ENCODE results near the gene FBXO30.

FBXO30 gene

GRCh38 chr6:145844933-145845540 is 30.4 kb upstream of the FBXO30 start:
- H3K36me3 ChIP-seq, result no peaks in the 10 kb centered on the region
- H3K4me2 ChIP-seq, result no peak overlapping the region
- no peak overlapping the region for H3K4me3 ChIP-seq
- H3K9me3 ChIP-seq (replicated peaks in 1 of 11), result no peaks in the 10 kb centered on the region
- TF ChIP-seq Cebpa-rat (IDR thresholded peaks at IDR 0.05), result no peak
- peaks cover 0 to 13% (median 3%) of the 10 kb centered on the region in 10 experiments; a peak in 7 of 20 replicates for H3K4me1 ChIP-seq
- no peak overlapping the region for H3K9ac ChIP-seq
- no peaks in the 10 kb centered on the region for H4K20me1 ChIP-seq
- no peaks in the 10 kb centered on the region for H3K27me3 ChIP-seq
- H3K27ac ChIP-seq, result no peak overlapping the region

GRCh38 chr6:145842693-145843546 is 28.3 kb upstream of the FBXO30 start:
- Histone ChIP-seq H3K9me3 (replicated peaks in 1 of 11) (no peaks in the 10 kb centered on the region), H3K27me3 (no peaks in the 10 kb centered on the region), H3K36me3 (no peaks in the 10 kb centered on the region), H3K4me1 (peaks cover 0 to 12% (median 0%) of the 10 kb centered on the region in 10 experiments; a peak in 5 of 20 replicates), H4K20me1 (no peaks in the 10 kb centered on the region), H3K27ac (no peak overlapping the region), H3K4me3 (no peak overlapping the region), H3K9ac (no peak overlapping the region), H3K4me2 (peak overlapping the region in 3 of 11 experiments; percentile 15 to 34 (median 33); a peak in 4 of 22 replicates)
- no peak for TF ChIP-seq Cebpa-rat (IDR thresholded peaks at IDR 0.05)

- Histone ChIP-seq H3K4me2 (no peak overlapping the region), H3K9ac (no peak overlapping the region), H3K27me3 (no peaks in the 10 kb centered on the region), H3K4me1 (peaks cover 0 to 12% (median 0%) of the 10 kb centered on the region in 10 experiments; a peak in 5 of 20 replicates), H3K27ac (no peak overlapping the region), H3K4me3 (no peak overlapping the region), H4K20me1 (no peaks in the 10 kb centered on the region), H3K36me3 (no peaks in the 10 kb centered on the region), H3K9me3 (replicated peaks in 1 of 11) (no peaks in the 10 kb centered on the region)
- TF ChIP-seq Cebpa-rat (IDR thresholded peaks at IDR 0.05), result no peak
Observed at GRCh38 chr6:145841668-145842067, 27.1 kb upstream of the FBXO30 start.

DNA sequence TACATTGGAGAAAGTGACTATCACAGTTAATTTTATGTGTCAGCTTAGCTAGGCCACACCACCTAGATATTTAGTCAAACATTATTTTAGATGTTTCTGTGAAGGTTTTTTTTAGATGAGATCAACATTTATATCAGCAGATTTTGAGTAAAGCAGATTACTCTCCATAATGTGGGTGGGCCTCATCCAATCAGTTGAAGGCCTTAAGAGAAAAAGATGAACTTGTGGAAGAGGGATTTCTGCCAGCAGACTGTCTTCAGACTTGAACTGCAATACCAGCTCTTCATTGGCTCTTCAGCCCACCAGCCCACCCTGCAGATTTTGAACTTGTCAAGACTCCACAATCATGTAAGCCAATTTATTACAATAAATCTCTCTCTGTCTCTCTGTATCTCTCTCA is 25.1 kb upstream of the FBXO30 start:
- H3K27ac ChIP-seq, result no peak overlapping the region
- TF ChIP-seq Cebpa-rat (IDR thresholded peaks at IDR 0.05), result no peak
- H3K4me1 ChIP-seq, result peaks cover 0 to 20% (median 0%) of the 10 kb centered on the region in 10 experiments; a peak in 6 of 20 replicates
- H4K20me1 ChIP-seq, result no peaks in the 10 kb centered on the region
- no peaks in the 10 kb centered on the region for H3K36me3 ChIP-seq
- no peak overlapping the region for H3K4me2 ChIP-seq
- no peaks in the 10 kb centered on the region for H3K27me3 ChIP-seq
- no peaks in the 10 kb centered on the region for H3K9me3 ChIP-seq (replicated peaks in 1 of 11)
- no peak overlapping the region for H3K4me3 ChIP-seq
- H3K9ac ChIP-seq, result no peak overlapping the region

- H3K4me3 ChIP-seq, result no peak overlapping the region
- H3K27ac ChIP-seq, result no peak overlapping the region
- H3K27me3 ChIP-seq, result no peaks in the 10 kb centered on the region
- H4K20me1 ChIP-seq, result no peaks in the 10 kb centered on the region
- TF ChIP-seq Cebpa-rat (IDR thresholded peaks at IDR 0.05), result no peak
- H3K36me3 ChIP-seq, result no peaks in the 10 kb centered on the region
- no peak overlapping the region for H3K4me2 ChIP-seq
- H3K9ac ChIP-seq, result no peak overlapping the region
- H3K4me1 ChIP-seq, result peaks cover 0 to 20% (median 0%) of the 10 kb centered on the region in 10 experiments; a peak in 6 of 20 replicates
- H3K9me3 ChIP-seq (replicated peaks in 1 of 11), result no peaks in the 10 kb centered on the region
Observed at GRCh38 chr6:145838305-145838704, 23.7 kb upstream of the FBXO30 start.

- Histone ChIP-seq H3K4me1 (peaks cover 0 to 8% (median 0%) of the 10 kb centered on the region in 10 experiments; a peak in 5 of 20 replicates), H3K4me3 (no peak overlapping the region), H3K9me3 (replicated peaks in 1 of 11) (no peaks in the 10 kb centered on the region), H3K27me3 (no peaks in the 10 kb centered on the region), H4K20me1 (no peaks in the 10 kb centered on the region), H3K27ac (no peak overlapping the region), H3K4me2 (no peak overlapping the region), H3K9ac (no peak overlapping the region), H3K36me3 (no peaks in the 10 kb centered on the region)
- TF ChIP-seq Cebpa-rat (IDR thresholded peaks at IDR 0.05), result no peak
Observed at GRCh38 chr6:145836772-145837171, 22.2 kb upstream of the FBXO30 start.

GRCh38 chr6:145836170-145836569 is 21.6 kb upstream of the FBXO30 start:
- Histone ChIP-seq H3K4me1 (peaks cover 0 to 8% (median 0%) of the 10 kb centered on the region in 10 experiments; a peak in 5 of 20 replicates), H3K9ac (no peak overlapping the region), H3K27me3 (no peaks in the 10 kb centered on the region), H3K4me2 (peak overlapping the region in 4 of 11 experiments; percentile 6 to 32 (median 14); a peak in 7 of 22 replicates), H4K20me1 (no peaks in the 10 kb centered on the region), H3K4me3 (no peak overlapping the region), H3K9me3 (replicated peaks in 1 of 11) (no peaks in the 10 kb centered on the region), H3K36me3 (no peaks in the 10 kb centered on the region), H3K27ac (0 out of 22 replicates have a peak overlapping the region, but pooled peaks of 1 of the 11 experiments have one; percentile 3)
- no peak for TF ChIP-seq Cebpa-rat (IDR thresholded peaks at IDR 0.05)

DNA sequence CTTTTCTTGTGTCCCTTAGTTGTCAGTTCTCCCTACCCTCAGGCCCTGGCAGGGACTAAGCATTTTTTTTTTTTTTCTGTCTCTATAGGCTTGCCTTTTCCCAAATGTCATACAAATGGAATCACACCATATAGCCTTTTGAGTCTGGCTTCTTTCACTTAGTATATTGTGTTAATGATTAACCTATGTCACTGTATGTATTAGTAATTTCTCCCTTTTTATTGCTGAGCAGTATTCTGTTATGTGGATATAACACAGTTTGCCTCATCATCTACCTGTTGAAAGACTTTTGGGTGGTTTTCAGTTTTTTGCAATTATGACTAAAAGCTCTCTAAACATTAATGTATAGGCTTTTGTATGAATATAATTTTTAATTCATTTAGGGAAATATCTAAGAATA is 16.0 kb upstream of the FBXO30 start:
- no peak overlapping the region for H3K4me3 ChIP-seq
- no peaks in the 10 kb centered on the region for H3K4me1 ChIP-seq
- H3K27me3 ChIP-seq, result no peaks in the 10 kb centered on the region
- peaks cover 0 to 11% (median 0%) of the 10 kb centered on the region in 11 experiments; a peak in 2 of 22 replicates for H3K9me3 ChIP-seq (replicated peaks in 1 of 11)
- TF ChIP-seq Cebpa-rat (IDR thresholded peaks at IDR 0.05), result no peak
- H3K4me2 ChIP-seq, result no peak overlapping the region
- no peak overlapping the region for H3K27ac ChIP-seq
- H3K36me3 ChIP-seq, result no peaks in the 10 kb centered on the region
- H3K9ac ChIP-seq, result no peak overlapping the region
- H4K20me1 ChIP-seq, result no peaks in the 10 kb centered on the region

- H3K4me2 ChIP-seq, result no peak overlapping the region
- H3K27ac ChIP-seq, result no peak overlapping the region
- H3K9ac ChIP-seq, result no peak overlapping the region
- no peaks in the 10 kb centered on the region for H3K27me3 ChIP-seq
- H4K20me1 ChIP-seq, result no peaks in the 10 kb centered on the region
- H3K36me3 ChIP-seq, result no peaks in the 10 kb centered on the region
- no peak overlapping the region for H3K4me3 ChIP-seq
- peaks cover 0 to 11% (median 0%) of the 10 kb centered on the region in 11 experiments; a peak in 2 of 22 replicates for H3K9me3 ChIP-seq (replicated peaks in 1 of 11)
- TF ChIP-seq Cebpa-rat (IDR thresholded peaks at IDR 0.05), result no peak
- H3K4me1 ChIP-seq, result no peaks in the 10 kb centered on the region
Observed at GRCh38 chr6:145829950-145830349, 15.4 kb upstream of the FBXO30 start.

Measured in BLaER1 treated with 17β-estradiol and CSF1 and Interleukin-3, amounts not matched to agents 10 nM and 100 nM (cell line).